HG03108 (cell line): ENCODE data around the gene SCGB3A1.

Experiments used
- ATAC-seq: cut with Tn5 transposase; IDR thresholded peaks from one replicate; pipeline ENCODE4 v1.9.1; 2021; ENCODE audit warnings: moderate library complexity; ENCODE audit not compliant: unreplicated experiment

SCGB3A1 gene

GRCh38 chr5:180591311-180591887, at the start of gene SCGB3A1:
TSS of gene SCGB3A1 (minus strand) at chr5:180591499. CDS start at chr5:180591462, 37 bp downstream.
- ATAC-seq, result no peak

GRCh38 chr5:180640611-180640860, 49.2 kb upstream of the SCGB3A1 start:
- ATAC-seq, result no peak

GRCh38 chr5:180639741-180640610, 48.7 kb upstream of the SCGB3A1 start:
- no peak for ATAC-seq

- ATAC-seq, result no peak
Measured at GRCh38 chr5:180639287-180639686, 48.0 kb upstream of the SCGB3A1 start.

- no peak for ATAC-seq
Measured at GRCh38 chr5:180637962-180638680, 46.8 kb upstream of the SCGB3A1 start.

GRCh38 chr5:180636403-180637075, 45.2 kb upstream of the SCGB3A1 start:
- no peak for ATAC-seq

GRCh38 chr5:180636016-180636402, 44.7 kb upstream of the SCGB3A1 start:
- ATAC-seq, result no peak

- ATAC-seq, result no peak
Measured at GRCh38 chr5:180633283-180634177, 42.2 kb upstream of the SCGB3A1 start.

GRCh38 chr5:180632768-180633167, 41.5 kb upstream of the SCGB3A1 start:
- no peak for ATAC-seq

- no peak for ATAC-seq
Measured at GRCh38 chr5:180631549-180632383, 40.5 kb upstream of the SCGB3A1 start.

GRCh38 chr5:180630426-180630825, 39.1 kb upstream of the SCGB3A1 start:
- no peak for ATAC-seq

- ATAC-seq, result no peak
Measured at GRCh38 chr5:180629831-180630382, 38.6 kb upstream of the SCGB3A1 start.

GRCh38 chr5:180628827-180629750, 37.8 kb upstream of the SCGB3A1 start:
- no peak for ATAC-seq

GRCh38 chr5:180628211-180628610, 36.9 kb upstream of the SCGB3A1 start:
- ATAC-seq, result no peak

GRCh38 chr5:180627386-180628120, 36.3 kb upstream of the SCGB3A1 start:
- ATAC-seq, result no peak

- ATAC-seq, result no peak
Measured at GRCh38 chr5:180626661-180627385, 35.5 kb upstream of the SCGB3A1 start.
